Measurements from ENCODE around the gene VTA1. TPM values are rescaled to one million over a fixed set of nuclear protein-coding genes. Genes with fewer than 3 reads are reported as not detected.

Gene VTA1
- total and polyA plus RNA-seq, 2 of the 4 experiments (the other 2 are of a cell fraction): 60.9 to 120 TPM

GRCh38 chr6:142226731-142227130 lies 79.7 kb downstream of the VTA1 start:
- H2BK120ac ChIP-seq (ENCODE audit: low read depth, low read length): no peak overlapping the region
- ChIA-PET POLR2A (ENCODE audit: unreplicated experiment) (no interaction called here), CTCF (no interaction called here)
- H2AK9ac ChIP-seq (replicated peaks; ENCODE audit: low read depth, low read length, poor library complexity): no peak overlapping the region
- no peak overlapping the region for H3K27ac ChIP-seq (ENCODE audit: insufficient read depth, low read length)
- no peaks in the 10 kb centered on the region for H3K79me1 ChIP-seq (ENCODE audit: low read depth in 1 of 2, low read length in 2 of 2)
- no peak overlapping the region for H4K5ac ChIP-seq (ENCODE audit: low read depth, low read length)
- in situ Hi-C loops (cut with MboI; ENCODE audit: low sequenced_read_pairs) (no loop called here), intact Hi-C loops (cut with micrococcal nuclease) (loop anchor here (5.0 kb wide), 1 partner anchor 161 kb away; no protein-coding TSS in a partner anchor), dilution Hi-C loops (cut with HindIII; ENCODE audit: low sequenced_read_pairs, unreplicated experiment) (no loop called here)
- H3K9ac ChIP-seq (ENCODE audit: low read depth, low read length): no peak overlapping the region
- H3K18ac ChIP-seq (ENCODE audit: low read depth, low read length): no peak overlapping the region
- no TSS peak for BruUV-seq (replicated peaks)
- ATAC-seq (ENCODE audit: low read depth) (no peak), DNase-seq (no peak)
- peaks cover 2% of the 10 kb centered on the region; the same call in 1 of the 2 replicates for H3K9me3 ChIP-seq (ENCODE audit: control insufficient read depth, insufficient read depth, low read length)
- H3K23ac ChIP-seq (ENCODE audit: low read depth, low read length): no peak overlapping the region
- no peak overlapping the region for H2AFZ ChIP-seq (replicated peaks; ENCODE audit: low read length, poor library complexity)
- no peak overlapping the region for H2BK15ac ChIP-seq (ENCODE audit: low read depth, low read length)
- no peak overlapping the region for H3K4me3 ChIP-seq (ENCODE audit: insufficient read depth, low read depth, low read length)
- no peaks in the 10 kb centered on the region for H3K9me1 ChIP-seq (ENCODE audit: insufficient read depth, low read length)
- H3K14ac ChIP-seq (replicated peaks; ENCODE audit: low read depth, low read length): no peak overlapping the region
- no peak overlapping the region for H2BK5ac ChIP-seq (ENCODE audit: low read depth, low read length, poor library complexity, severe bottlenecking)
- 100% methylated on average over 1 of the region's 4 CpGs; no CpG with 5 or more reads in 1 of the 2 experiments for WGBS, 2 experiments (ENCODE audit: extremely low coverage in 2 of 2, insufficient read length in 1 of 2)
- no peak overlapping the region for H3K56ac ChIP-seq (ENCODE audit: extremely low read depth, insufficient read depth, low read length)
- H3K4ac ChIP-seq (ENCODE audit: low read depth, low read length): no peak overlapping the region
- H2AK5ac ChIP-seq (ENCODE audit: low read depth, low read length): no peak overlapping the region
- H2BK20ac ChIP-seq (ENCODE audit: low read depth, low read length): no peak overlapping the region
- H4K91ac ChIP-seq (ENCODE audit: insufficient read depth, low read depth, low read length): no peak overlapping the region
- H4K8ac ChIP-seq (ENCODE audit: low read depth in 2 of 2, low read length in 2 of 2): no peak overlapping the region
- no peaks in the 10 kb centered on the region for H4K20me1 ChIP-seq (ENCODE audit: insufficient read depth, low read length)
- TF ChIP-seq CEBPB (IDR thresholded peaks at IDR 0.05; ENCODE audit: low read depth, low read length) (no peak), MAFK (IDR thresholded peaks at IDR 0.05; ENCODE audit: low read depth, low read length) (no peak), RCOR1 (IDR thresholded peaks at IDR 0.05; ENCODE audit: insufficient replicate concordance, low read length) (no peak), RFX5 (IDR thresholded peaks at IDR 0.05; ENCODE audit: low read depth, low read length) (no peak), USF2 (IDR thresholded peaks at IDR 0.05; ENCODE audit: low read depth, low read length) (no peak), FOS (IDR thresholded peaks at IDR 0.05; ENCODE audit: low read depth, low read length) (no peak), MXI1 (IDR thresholded peaks at IDR 0.05; ENCODE audit: borderline replicate concordance, low read depth, low read length) (no peak), ELK1 (IDR thresholded peaks at IDR 0.05; ENCODE audit: borderline replicate concordance, low read depth, low read length) (no peak), CHD1 (IDR thresholded peaks at IDR 0.05; ENCODE audit: low read depth, low read length) (no peak), SMC3 (IDR thresholded peaks at IDR 0.05; ENCODE audit: low read depth, low read length) (no peak), MAZ (IDR thresholded peaks at IDR 0.05; ENCODE audit: borderline replicate concordance, low read depth, low read length) (no peak), RAD21 (IDR thresholded peaks at IDR 0.05; ENCODE audit: low read length) (no peak), POLR2A (IDR thresholded peaks at IDR 0.05; ENCODE audit: low read depth, low read length) (no peak), NFE2L2 (IDR thresholded peaks at IDR 0.05; ENCODE audit: low read depth, low read length) (no peak), BHLHE40 (IDR thresholded peaks at IDR 0.05; ENCODE audit: low read depth, low read length) (no peak)
- TF ChIP-seq, protein P1, sequence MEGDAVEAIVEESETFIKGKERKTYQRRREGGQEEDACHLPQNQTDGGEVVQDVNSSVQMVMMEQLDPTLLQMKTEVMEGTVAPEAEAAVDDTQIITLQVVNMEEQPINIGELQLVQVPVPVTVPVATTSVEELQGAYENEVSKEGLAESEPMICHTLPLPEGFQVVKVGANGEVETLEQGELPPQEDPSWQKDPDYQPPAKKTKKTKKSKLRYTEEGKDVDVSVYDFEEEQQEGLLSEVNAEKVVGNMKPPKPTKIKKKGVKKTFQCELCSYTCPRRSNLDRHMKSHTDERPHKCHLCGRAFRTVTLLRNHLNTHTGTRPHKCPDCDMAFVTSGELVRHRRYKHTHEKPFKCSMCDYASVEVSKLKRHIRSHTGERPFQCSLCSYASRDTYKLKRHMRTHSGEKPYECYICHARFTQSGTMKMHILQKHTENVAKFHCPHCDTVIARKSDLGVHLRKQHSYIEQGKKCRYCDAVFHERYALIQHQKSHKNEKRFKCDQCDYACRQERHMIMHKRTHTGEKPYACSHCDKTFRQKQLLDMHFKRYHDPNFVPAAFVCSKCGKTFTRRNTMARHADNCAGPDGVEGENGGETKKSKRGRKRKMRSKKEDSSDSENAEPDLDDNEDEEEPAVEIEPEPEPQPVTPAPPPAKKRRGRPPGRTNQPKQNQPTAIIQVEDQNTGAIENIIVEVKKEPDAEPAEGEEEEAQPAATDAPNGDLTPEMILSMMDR (conservative IDR thresholded peaks at IDR 0.05; ENCODE audit: low read depth, low read length): no peak
- H3K27me3 ChIP-seq (ENCODE audit: control insufficient read depth, insufficient read depth, low read length): no peaks in the 10 kb centered on the region
- H3K36me3 ChIP-seq (ENCODE audit: control insufficient read depth, insufficient read depth, low read length): no peaks in the 10 kb centered on the region
- no peaks in the 10 kb centered on the region for H3K4me1 ChIP-seq (ENCODE audit: control insufficient read depth, insufficient read depth, low read length)
- no peak overlapping the region for H3K4me2 ChIP-seq (ENCODE audit: low read depth, low read length)

Data from IMR-90 (cell line).